IMR-90 (cell line): ENCODE data around the gene SPAG7. TPM values are rescaled to one million over a fixed set of nuclear protein-coding genes. Genes with fewer than 3 reads are reported as not detected.

Experiments used
- ATAC-seq: fragments of 200-7000 bp; cut with Tn5 transposase; 2 replicates; pipeline ENCODE4 v1.9.1; 2020; ENCODE audit warnings: low read depth, mild to moderate bottlenecking, moderate library complexity
- BruUV-seq: library from RNA; stranded (reverse); fragments of 400-500 nt; replicated peaks from 2 replicates; lab custom pipeline; 2021; lab: Mats Ljungman, UMichigan
- CTCF ChIA-PET: fragments of 300-600 bp; formaldehyde crosslinking; extraction: SDS; loops from one replicate; lab custom pipeline; 2021; ENCODE audit warnings: antibody characterized with exemption; lab: Yijun Ruan, JAX
- POLR2A ChIA-PET: fragments of 300-600 bp; sonication (Branson Sonifier 250); formaldehyde crosslinking; loops from one replicate; lab custom pipeline; 2022; ENCODE audit warnings: antibody characterized with exemption; ENCODE audit not compliant: unreplicated experiment; lab: Charles Lee
- DNase-seq: peaks from one replicate; pipeline ENCODE4 v3.0.0; 2013
- H2AFZ ChIP-seq: replicated peaks from 2 replicates; pipeline ENCODE3; 2013; ENCODE audit warnings: low read length, mild to moderate bottlenecking; ENCODE audit not compliant: poor library complexity
- H2AK5ac ChIP-seq: 2 replicates; pipeline ENCODE4 v1.6.1; 2013; ENCODE audit warnings: low read depth, low read length, inconsistent platforms
- H2AK9ac ChIP-seq: replicated peaks from 2 replicates; pipeline ENCODE3; 2013; ENCODE audit warnings: mild to moderate bottlenecking, low read depth, low read length, moderate library complexity; ENCODE audit not compliant: poor library complexity
- H2BK120ac ChIP-seq: 2 replicates; pipeline ENCODE4 v1.6.1; 2013; ENCODE audit warnings: low read depth, low read length, inconsistent platforms
- H2BK15ac ChIP-seq: 3 replicates; pipeline ENCODE4 v1.6.1; 2013; ENCODE audit warnings: low read depth, low read length, inconsistent platforms
- H2BK20ac ChIP-seq: 2 replicates; pipeline ENCODE4 v1.6.1; 2013; ENCODE audit warnings: low read depth, mild to moderate bottlenecking, inconsistent platforms, low read length, moderate library complexity
- H2BK5ac ChIP-seq: 2 replicates; pipeline ENCODE4 v1.6.1; 2013; ENCODE audit warnings: mild to moderate bottlenecking, low read depth, low read length, inconsistent platforms; ENCODE audit not compliant: poor library complexity, severe bottlenecking
- H3K14ac ChIP-seq: replicated peaks from 2 replicates; pipeline ENCODE4 v1.6.1; 2013; ENCODE audit warnings: low read depth, low read length, inconsistent platforms
- H3K18ac ChIP-seq: 2 replicates; pipeline ENCODE4 v1.6.1; 2013; ENCODE audit warnings: low read depth, low read length, control low read depth
- H3K23ac ChIP-seq: 2 replicates; pipeline ENCODE4 v1.6.1; 2013; ENCODE audit warnings: low read depth, low read length, inconsistent platforms
- H3K27ac ChIP-seq: 2 replicates; pipeline ENCODE4 v1.5.1; 2013; ENCODE audit warnings: mild to moderate bottlenecking, control low read depth, low read length; ENCODE audit not compliant: insufficient read depth
- H3K27me3 ChIP-seq: 2 replicates; pipeline ENCODE4 v1.6.1; 2013; ENCODE audit warnings: low read length; ENCODE audit not compliant: control insufficient read depth, insufficient read depth
- H3K36me3 ChIP-seq: 2 replicates; pipeline ENCODE4 v1.6.1; 2013; ENCODE audit warnings: low read length, mixed read lengths; ENCODE audit not compliant: control insufficient read depth, insufficient read depth
- H3K4ac ChIP-seq: 2 replicates; pipeline ENCODE4 v1.6.1; 2013; ENCODE audit warnings: low read depth, low read length, inconsistent platforms
- H3K4me1 ChIP-seq: 2 replicates; pipeline ENCODE4 v1.6.1; 2013; ENCODE audit warnings: low read length, mixed read lengths; ENCODE audit not compliant: control insufficient read depth, insufficient read depth
- H3K4me2 ChIP-seq: 2 replicates; pipeline ENCODE4 v1.6.1; 2013; ENCODE audit warnings: low read depth, mild to moderate bottlenecking, control low read depth, low read length, moderate library complexity
- H3K4me3 ChIP-seq: 2 replicates; pipeline ENCODE4 v1.5.1; 2013; ENCODE audit warnings: low read depth, mild to moderate bottlenecking, control low read depth, low read length, moderate library complexity; ENCODE audit not compliant: insufficient read depth
- H3K56ac ChIP-seq: 2 replicates; pipeline ENCODE4 v1.6.1; 2013; ENCODE audit warnings: low read length, inconsistent platforms; ENCODE audit not compliant: insufficient read depth; ENCODE audit errors: extremely low read depth
- H3K79me1 ChIP-seq, 2 experiments: 2 replicates each; pipeline ENCODE4 v1.6.1; 2013; ENCODE audit warnings: low read length in 2 of 2, inconsistent platforms in 1 of 2, low read depth in 1 of 2
- H3K9ac ChIP-seq: 2 replicates; pipeline ENCODE4 v1.6.1; 2013; ENCODE audit warnings: low read depth, low read length, control low read depth
- H3K9me1 ChIP-seq: 2 replicates; pipeline ENCODE4 v1.6.1; 2013; ENCODE audit warnings: low read length, inconsistent platforms; ENCODE audit not compliant: insufficient read depth
- H3K9me3 ChIP-seq: 2 replicates; pipeline ENCODE4 v1.6.1; 2013; ENCODE audit warnings: low read length; ENCODE audit not compliant: control insufficient read depth, insufficient read depth
- H4K20me1 ChIP-seq: 2 replicates; pipeline ENCODE4 v1.6.1; 2013; ENCODE audit warnings: low read length, inconsistent platforms; ENCODE audit not compliant: insufficient read depth
- H4K5ac ChIP-seq: 2 replicates; pipeline ENCODE4 v1.6.1; 2013; ENCODE audit warnings: mild to moderate bottlenecking, low read depth, low read length, control low read depth
- H4K8ac ChIP-seq, 2 experiments: 2 replicates each; pipeline ENCODE4 v1.6.1; 2013; ENCODE audit warnings: low read depth in 2 of 2, low read length in 2 of 2, control low read depth in 1 of 2, inconsistent platforms in 1 of 2
- H4K91ac ChIP-seq: 2 replicates; pipeline ENCODE4 v1.6.1; 2013; ENCODE audit warnings: low read depth, low read length, inconsistent platforms; ENCODE audit not compliant: insufficient read depth
- MAFK ChIP-seq: IDR thresholded peaks from 2 replicates; pipeline ENCODE4 v1.6.1; 2012; ENCODE audit warnings: low read depth, low read length, improper control_type of control experiment
- MAZ ChIP-seq: IDR thresholded peaks from 2 replicates; pipeline ENCODE4 v1.6.1; 2012; ENCODE audit warnings: low read depth, mild to moderate bottlenecking, low read length, improper control_type of control experiment, moderate library complexity, borderline replicate concordance
- WGBS, 2 experiments: methylation state at CpG; one replicate each; pipeline versions ENCODE4 v1.1.5 to v1.1.7; 2013; ENCODE audit warnings: missing lambda C conversion rate in 2 of 2; ENCODE audit not compliant: insufficient read length in 1 of 2; ENCODE audit errors: extremely low coverage in 2 of 2; 5-methylcytosine and 5-hydroxymethylcytosine counted together
- dilution Hi-C: fragments of 300-500 bp; cut with HindIII; formaldehyde crosslinking; loops from one replicate; pipeline ENCODE4 v1.14.3; 2018; ENCODE audit warnings: low sequenced_read_pairs; ENCODE audit not compliant: unreplicated experiment
- in situ Hi-C: fragments of 300-500 bp; cut with MboI; formaldehyde crosslinking; loops from 3 replicates; pipeline ENCODE4 v1.14.3; 2019; ENCODE audit warnings: low sequenced_read_pairs, inconsistent platforms, mixed read lengths
- intact Hi-C: fragments of 100-400 bp; cut with micrococcal nuclease; formaldehyde crosslinking; loops from 2 replicates; pipeline ENCODE4 v1.10.0; 2022
- polyA plus RNA-seq, 3 experiments: library from polyadenylated mRNA; depleted of rRNA; stranded (reverse); fragments of >200 nt; gene quantifications; 2 replicates each; pipeline ENCODE4 v1.2.3, GENCODE V29; 2012; ENCODE audit warnings: low replicate concordance in 1 of 3
- total RNA-seq: library from RNA; depleted of rRNA; stranded (reverse); fragments of >200 nt; gene quantifications from 2 replicates; pipeline ENCODE4 v1.2.3, GENCODE V29; 2012

The SPAG7 gene
- total and polyA plus RNA-seq, 2 of the 4 experiments (the other 2 are of a cell fraction), result 50.2 to 108 TPM

- Histone ChIP-seq H2BK120ac (no peak overlapping the region), H3K9me1 (peaks cover 22% of the 10 kb centered on the region), H3K4me3 (no peak overlapping the region), H3K36me3 (peaks cover 55% of the 10 kb centered on the region), H3K27ac (no peak overlapping the region), H4K91ac (no peak overlapping the region), H2AK5ac (no peak overlapping the region), H2BK20ac (no peak overlapping the region), H3K9ac (no peak overlapping the region), H3K56ac (no peak overlapping the region), H2AFZ (no peak overlapping the region), H4K20me1 (peaks cover 26% of the 10 kb centered on the region), H3K14ac (no peak overlapping the region), H2BK15ac (no peak overlapping the region), H3K79me1 (peaks cover 28 to 56% of the 10 kb centered on the region in 2 experiments), H4K5ac (no peak overlapping the region), H3K4ac (no peak overlapping the region), H2AK9ac (no peak overlapping the region), H3K4me1 (peaks cover 17% of the 10 kb centered on the region), H2BK5ac (no peak overlapping the region), H3K18ac (no peak overlapping the region), H4K8ac (no peak overlapping the region), H3K4me2 (no peak overlapping the region), H3K27me3 (no peaks in the 10 kb centered on the region), H3K23ac (no peak overlapping the region), H3K9me3 (no peaks in the 10 kb centered on the region)
- DNase-seq (no peak), ATAC-seq (no peak)
- ChIA-PET POLR2A (no interaction called here), CTCF (no interaction called here)
- BruUV-seq, result no TSS peak
- intact Hi-C loops (no loop called here), dilution Hi-C loops (no loop called here), in situ Hi-C loops (no loop called here)
- TF ChIP-seq MAFK (no peak), MAZ (no peak)
- WGBS, 2 experiments, result 90% methylated on average over 14 of the region's 20 CpGs; no CpG with 5 or more reads in 1 of the 2 experiments
Measured at GRCh38 chr17:5002121-5002788, 34.6 kb upstream of the SPAG7 start.
